ENCODE results near the gene TCF4.

The TCF4 gene

DNA sequence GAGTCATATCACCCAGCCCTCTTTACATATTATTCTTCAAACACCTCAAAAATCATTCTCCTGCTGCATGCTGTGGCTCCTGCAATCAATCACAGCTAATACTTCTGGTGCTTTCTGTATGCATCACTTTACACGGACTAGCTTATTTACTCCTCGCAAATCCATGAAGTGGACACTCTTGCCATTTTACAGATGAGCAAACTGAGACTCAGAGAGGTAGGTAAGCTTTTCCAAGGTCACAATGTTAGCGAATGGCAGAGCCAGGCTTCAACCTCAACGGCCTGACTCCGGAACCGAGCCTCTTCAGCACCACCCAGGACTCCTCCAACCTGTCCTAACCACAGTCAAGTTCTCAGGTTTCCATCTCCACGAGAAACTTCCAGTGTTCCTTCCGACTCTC is 36.8 kb downstream of the TCF4 start:
- no peak overlapping the region for H3K4me3 ChIP-seq (ENCODE audit: low read depth, low read length)
- DNase-seq (ENCODE audit: low read depth): no peak

GRCh38 chr18:55550471-55550870 is 37.5 kb downstream of the TCF4 start:
- no peak for DNase-seq (ENCODE audit: low read depth)

DNA sequence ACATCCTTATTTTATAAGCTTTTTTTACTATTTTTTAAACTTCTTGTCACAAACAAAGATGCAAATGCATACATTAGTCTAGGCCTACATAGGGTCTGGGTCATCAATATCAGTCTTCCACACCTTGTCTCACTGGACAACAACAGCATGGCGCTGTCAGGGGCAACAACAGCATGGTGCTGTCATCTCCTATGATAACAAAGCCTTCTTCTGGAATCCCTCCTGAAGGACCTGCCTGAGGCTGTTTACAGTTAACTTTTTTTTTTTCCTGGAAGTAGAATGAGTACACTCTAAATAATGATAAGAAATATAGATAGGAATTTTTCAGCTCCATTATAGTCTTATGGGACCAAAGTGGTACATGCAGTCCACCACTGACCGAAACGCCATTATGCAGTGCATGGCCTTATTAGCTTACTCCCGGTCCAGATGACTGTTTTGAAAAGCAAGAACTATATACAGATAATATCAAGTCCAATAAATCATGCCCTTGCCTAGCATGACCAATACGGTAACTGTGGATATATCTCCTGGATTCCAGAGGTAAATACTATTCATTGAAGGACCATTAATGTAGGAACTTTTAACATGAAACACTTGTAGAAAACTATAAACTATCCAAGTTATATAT is 38.4 kb downstream of the TCF4 start:
- no peak for DNase-seq (ENCODE audit: low read depth)
- H3K4me3 ChIP-seq (ENCODE audit: low read depth, low read length): no peak overlapping the region

More at GRCh38 chr18:55550471-55550870, 37.5 kb downstream of the TCF4 start:
- H3K4me3 ChIP-seq (ENCODE audit: low read depth, low read length): no peak overlapping the region

GRCh38 chr18:55547705-55548056 is 40.3 kb downstream of the TCF4 start:
- DNase-seq (ENCODE audit: low read depth): no peak
- no peak overlapping the region for H3K4me3 ChIP-seq (ENCODE audit: low read depth, low read length)

- peak overlapping the region; percentile 27 for H3K4me3 ChIP-seq (ENCODE audit: low read depth, low read length)
- peak; percentile 63 for DNase-seq (ENCODE audit: low read depth)
These were observed 40.9 kb downstream of the TCF4 start for GRCh38 chr18:55546851-55547704.

DNA sequence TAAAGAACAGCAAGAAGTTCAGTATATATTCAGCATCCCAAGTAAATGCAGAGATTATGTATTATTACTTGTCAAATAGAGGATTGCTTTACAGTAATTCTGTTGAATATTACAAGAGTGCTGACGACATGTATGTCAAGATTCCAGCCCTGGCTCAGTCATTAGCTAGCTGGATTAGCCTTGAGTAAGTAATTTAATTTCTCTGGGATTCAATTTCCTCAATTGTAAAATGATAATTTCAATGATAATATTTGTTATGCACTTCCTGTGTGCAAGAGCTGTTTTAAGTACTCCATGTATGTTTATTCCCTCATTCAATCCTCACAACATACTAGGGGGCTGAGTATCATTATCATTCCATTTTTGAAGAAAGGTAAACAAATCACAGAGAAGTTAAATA is 44.0 kb downstream of the TCF4 start:
- DNase-seq (ENCODE audit: low read depth): no peak
- H3K4me3 ChIP-seq (ENCODE audit: low read depth, low read length): no peak overlapping the region

- no peak for DNase-seq (ENCODE audit: low read depth)
- no peak overlapping the region for H3K4me3 ChIP-seq (ENCODE audit: low read depth, low read length)
These were observed 44.8 kb downstream of the TCF4 start for GRCh38 chr18:55543130-55543704.

DNA sequence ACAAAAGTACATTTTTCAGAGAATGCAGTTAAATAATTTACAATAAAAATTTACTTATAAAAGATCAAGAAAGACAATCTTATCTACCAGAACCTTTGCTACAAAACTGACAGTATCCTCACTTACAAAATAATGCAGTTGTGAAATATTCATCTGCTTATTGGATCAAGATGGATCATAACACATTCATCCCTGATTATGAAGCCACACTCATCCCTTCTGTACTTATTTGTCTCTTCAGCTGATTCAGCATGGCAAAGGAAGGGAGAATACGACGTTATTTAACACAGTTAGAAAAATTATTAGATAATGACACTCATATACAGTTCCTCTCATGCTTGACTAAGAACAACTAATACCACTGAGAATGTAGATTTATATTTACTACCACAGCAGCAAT is 46.4 kb downstream of the TCF4 start:
- no peak for DNase-seq (ENCODE audit: low read depth)
- H3K4me3 ChIP-seq (ENCODE audit: low read depth, low read length): no peak overlapping the region

DNA sequence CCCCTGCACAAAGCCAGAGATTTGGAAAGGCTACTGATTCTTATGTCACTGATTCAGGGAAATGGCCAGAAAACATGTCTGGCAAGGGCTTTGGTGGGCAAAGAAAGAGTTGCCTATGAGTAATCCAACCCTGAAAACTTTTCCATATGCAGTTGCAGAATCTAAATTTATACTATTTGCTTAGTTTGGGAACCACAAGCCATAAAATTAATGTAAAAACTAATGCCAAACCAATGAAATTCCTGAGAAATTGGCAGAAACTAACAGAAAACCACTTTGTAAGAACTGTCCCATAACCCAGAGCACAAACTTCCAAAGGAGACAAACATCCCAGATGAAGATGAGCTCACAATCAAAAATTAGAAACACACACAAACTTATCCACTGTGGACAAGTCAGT is 48.8 kb downstream of the TCF4 start:
- H3K4me3 ChIP-seq (ENCODE audit: low read depth, low read length): no peak overlapping the region
- no peak for DNase-seq (ENCODE audit: low read depth)

DNA sequence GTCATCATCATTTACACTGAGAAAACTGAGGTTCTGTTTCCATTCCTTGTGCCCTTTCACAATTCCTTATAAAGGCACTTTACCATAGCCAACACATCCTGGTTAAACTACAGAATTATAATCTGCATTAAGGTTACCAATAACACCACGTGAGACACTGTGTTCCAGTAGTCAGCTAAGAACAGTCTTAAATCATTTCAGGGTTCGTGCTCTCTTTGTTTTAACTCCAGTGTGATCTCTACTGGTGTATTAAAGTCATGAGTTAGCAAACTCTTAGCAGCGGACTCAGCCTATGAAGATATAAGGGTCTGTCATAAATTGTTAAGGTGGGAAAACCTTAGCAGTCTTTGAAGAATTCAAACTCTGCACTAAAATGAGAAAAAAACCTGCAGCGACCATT is 53.0 kb downstream of the TCF4 start:
- DNase-seq (ENCODE audit: low read depth): no peak
- no peak overlapping the region for H3K4me3 ChIP-seq (ENCODE audit: low read depth, low read length)

- no peak overlapping the region for H3K4me3 ChIP-seq (ENCODE audit: low read depth, low read length)
- no peak for DNase-seq (ENCODE audit: low read depth)
These were observed 53.4 kb downstream of the TCF4 start for GRCh38 chr18:55534547-55534946.

DNA sequence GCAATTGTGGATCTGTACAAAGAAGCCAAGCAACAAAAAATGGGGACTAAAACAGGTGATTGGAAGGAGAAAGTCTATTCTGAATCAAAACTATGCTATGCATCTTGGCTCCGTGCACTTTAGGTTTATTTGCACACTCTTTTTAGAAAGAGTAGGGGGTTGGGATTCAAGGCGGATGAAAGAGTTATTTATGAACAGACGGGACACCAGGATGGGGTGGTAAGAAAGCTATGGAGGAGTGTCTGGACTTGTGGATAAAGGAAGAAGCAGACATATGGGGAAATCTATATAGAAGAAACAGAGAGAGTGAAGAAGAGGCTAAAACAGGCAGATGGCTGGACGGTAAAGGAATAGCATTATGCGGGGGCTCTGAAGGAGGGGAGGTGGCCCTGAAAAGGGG is 57.8 kb downstream of the TCF4 start:
- no peak overlapping the region for H3K4me3 ChIP-seq (ENCODE audit: low read depth, low read length)
- no peak for DNase-seq (ENCODE audit: low read depth)

GRCh38 chr18:55529581-55529980 is 58.4 kb downstream of the TCF4 start:
- H3K4me3 ChIP-seq (ENCODE audit: low read depth, low read length): no peak overlapping the region
- no peak for DNase-seq (ENCODE audit: low read depth)

- no peak overlapping the region for H3K4me3 ChIP-seq (ENCODE audit: low read depth, low read length)
- DNase-seq (ENCODE audit: low read depth): no peak
These were observed 62.1 kb downstream of the TCF4 start for GRCh38 chr18:55525845-55526244.

- no peak for DNase-seq (ENCODE audit: low read depth)
- no peak overlapping the region for H3K4me3 ChIP-seq (ENCODE audit: low read depth, low read length)
These were observed 63.5 kb downstream of the TCF4 start for GRCh38 chr18:55524353-55525073.

GRCh38 chr18:55523001-55523400 is 65.0 kb downstream of the TCF4 start:
- no peak overlapping the region for H3K4me3 ChIP-seq (ENCODE audit: low read depth, low read length)
- DNase-seq (ENCODE audit: low read depth): no peak

DNA sequence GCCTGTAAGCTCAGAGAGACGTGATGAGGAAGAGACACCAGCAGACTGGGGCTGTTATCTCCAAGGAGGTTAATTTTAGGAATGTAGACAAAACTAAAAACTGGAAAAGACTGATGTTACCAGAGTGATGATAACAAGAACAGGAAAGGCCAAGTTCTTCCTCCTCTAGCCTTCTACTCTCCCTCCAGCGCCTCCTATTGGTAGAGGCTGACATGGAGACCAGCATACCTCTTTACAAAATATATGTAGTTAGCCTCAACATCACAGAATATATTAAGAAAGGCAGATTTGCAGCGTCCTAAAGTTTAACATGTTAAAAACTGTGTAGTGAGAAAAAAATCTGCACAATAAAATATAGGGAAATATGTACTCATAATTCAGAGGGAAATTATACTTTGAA is 66.0 kb downstream of the TCF4 start:
- no peak for DNase-seq (ENCODE audit: low read depth)
- H3K4me3 ChIP-seq (ENCODE audit: low read depth, low read length): no peak overlapping the region

DNA sequence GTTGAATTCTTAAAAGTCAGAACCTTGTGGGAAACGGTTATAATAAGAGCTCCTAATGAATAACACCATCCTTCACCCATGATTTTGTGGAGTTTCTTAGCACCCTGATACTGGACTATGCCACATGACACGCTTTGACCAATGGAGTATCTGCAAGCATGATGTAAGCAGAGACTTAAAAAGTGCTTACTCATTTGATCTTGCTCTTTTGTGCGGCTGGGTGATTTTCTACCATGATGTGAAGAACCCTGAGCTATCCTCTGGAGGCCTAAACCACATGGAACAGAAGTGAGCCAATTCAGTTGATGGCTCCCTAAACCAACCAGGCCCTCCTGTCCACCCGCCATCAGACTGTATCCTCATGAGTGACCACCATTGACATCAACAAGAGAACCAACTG is 70.9 kb downstream of the TCF4 start:
- no peak overlapping the region for H3K4me3 ChIP-seq (ENCODE audit: low read depth, low read length)
- DNase-seq (ENCODE audit: low read depth): no peak

DNA sequence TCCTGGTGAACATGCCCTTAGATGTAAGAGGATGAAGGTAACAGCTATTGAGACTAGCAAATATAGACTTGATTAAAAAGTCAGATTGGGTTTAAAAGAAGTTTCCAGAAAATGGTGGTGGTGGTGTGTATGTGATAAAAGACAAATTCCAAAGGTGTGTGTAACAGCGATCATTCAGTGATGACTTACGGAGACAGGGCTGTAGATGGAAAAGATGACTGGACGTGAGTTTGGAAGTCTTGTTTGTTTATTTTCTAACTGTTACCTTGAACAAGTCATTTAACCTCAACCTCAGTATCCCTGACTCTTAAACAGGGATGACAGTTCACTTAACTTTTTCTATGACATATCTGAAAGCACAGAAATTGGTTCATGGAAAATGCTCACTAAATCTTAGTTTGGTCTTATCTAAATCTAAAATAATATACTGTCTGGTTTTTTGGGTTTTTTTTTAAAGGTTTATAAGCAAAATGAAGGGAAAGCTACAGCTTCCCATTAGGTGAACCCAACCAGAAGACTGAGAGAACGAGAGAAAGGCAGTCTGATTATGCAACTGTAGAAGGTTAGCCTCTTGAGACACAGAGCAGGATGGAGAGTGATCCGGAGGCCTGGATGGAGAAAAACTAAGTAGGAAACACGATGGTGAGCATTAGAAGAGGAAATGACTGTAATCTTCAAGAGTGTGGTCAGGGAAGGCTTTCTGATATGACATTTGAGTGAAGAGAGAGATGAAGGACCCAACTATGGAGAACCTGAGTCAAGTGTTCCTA is 71.9 kb downstream of the TCF4 start:
- no peak for DNase-seq (ENCODE audit: low read depth)
- H3K4me3 ChIP-seq (ENCODE audit: low read depth, low read length): no peak overlapping the region

DNA sequence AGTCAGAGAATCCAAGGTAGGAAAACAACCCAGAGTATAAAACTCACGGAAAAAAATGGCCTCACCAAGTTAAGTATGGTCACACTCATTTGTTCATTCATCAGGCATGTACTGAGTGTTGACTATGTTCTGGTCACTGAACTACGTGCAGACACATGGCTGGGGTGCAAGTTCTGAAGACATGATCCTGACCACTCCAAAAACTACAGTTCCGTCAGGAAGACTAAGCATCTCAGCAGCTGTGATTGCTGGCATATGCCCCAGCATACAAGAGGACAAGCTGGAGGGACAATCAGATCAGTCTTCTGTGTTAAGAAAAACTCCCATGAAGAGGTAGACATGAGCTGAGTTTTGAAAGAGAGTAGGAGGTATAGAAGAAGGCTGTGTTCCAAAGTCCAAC is 72.8 kb downstream of the TCF4 start:
- H3K4me3 ChIP-seq (ENCODE audit: low read depth, low read length): no peak overlapping the region
- no peak for DNase-seq (ENCODE audit: low read depth)

Data from skeletal muscle cell (primary cell).